ENCODE measurements around the gene INPP4A.

- TF ChIP-seq CTCF (IDR thresholded peaks at IDR 0.05) (no peak), ZFX (IDR thresholded peaks at IDR 0.05; ENCODE audit: borderline replicate concordance) (no peak)
These were observed 10.0 kb downstream of the INPP4A start for GRCh38 chr2:98454500-98455235.

Data from 22Rv1 (cell line).